HG03064 (cell line): ENCODE results near the gene TEC.
"Not testable (repeated sequence)": the region's sequence is repeated elsewhere in the genome, so short reads cannot be mapped to it uniquely, and the experiment has no call there.

Source experiments
- ATAC-seq: cut with Tn5 transposase; IDR thresholded peaks from one replicate; pipeline ENCODE4 v1.9.1; 2021; ENCODE audit warnings: low read depth; ENCODE audit not compliant: unreplicated experiment

Gene TEC

GRCh38 chr4:48268956-48269860 lies at the start of gene TEC:
TSS of gene TEC (minus strand) at chr4:48269838. CDS start at chr4:48228614, 41,224 bp downstream.
- peak; percentile 11 for ATAC-seq

GRCh38 chr4:48315728-48316630 lies 46.3 kb upstream of the TEC start:
- ATAC-seq, result no peak

GRCh38 chr4:48314746-48315145 lies 45.1 kb upstream of the TEC start:
- not testable (repeated sequence) for ATAC-seq

- no peak for ATAC-seq
Observed at GRCh38 chr4:48311896-48312295, 42.3 kb upstream of the TEC start.

- no peak for ATAC-seq
Observed at GRCh38 chr4:48308901-48309300, 39.3 kb upstream of the TEC start.

- no peak for ATAC-seq
Observed at GRCh38 chr4:48307528-48307927, 37.9 kb upstream of the TEC start.

- no peak for ATAC-seq
Observed at GRCh38 chr4:48305508-48305907, 35.9 kb upstream of the TEC start.

GRCh38 chr4:48300004-48300403 lies 30.4 kb upstream of the TEC start:
- no peak for ATAC-seq

- ATAC-seq, result no peak
Observed at GRCh38 chr4:48299560-48299959, 29.9 kb upstream of the TEC start.

- no peak for ATAC-seq
Observed at GRCh38 chr4:48297256-48297846, 27.7 kb upstream of the TEC start.

GRCh38 chr4:48296365-48296764 lies 26.7 kb upstream of the TEC start:
- peak; percentile 95 for ATAC-seq

- ATAC-seq, result no peak
Observed at GRCh38 chr4:48295116-48295515, 25.5 kb upstream of the TEC start.

- not testable (repeated sequence) for ATAC-seq
Observed at GRCh38 chr4:48292218-48292790, 22.7 kb upstream of the TEC start.

GRCh38 chr4:48290146-48290772 lies 20.6 kb upstream of the TEC start:
- no peak for ATAC-seq

- not testable (repeated sequence) for ATAC-seq
Observed at GRCh38 chr4:48286060-48286459, 16.4 kb upstream of the TEC start.

- not testable (repeated sequence) for ATAC-seq
Observed at GRCh38 chr4:48285640-48286039, 16.0 kb upstream of the TEC start.

GRCh38 chr4:48275686-48276085 lies 6.0 kb upstream of the TEC start:
- no peak for ATAC-seq

- peak; percentile 43 for ATAC-seq
Observed at GRCh38 chr4:48275247-48275646, 5.6 kb upstream of the TEC start.

GRCh38 chr4:48271626-48272025 lies 2.0 kb upstream of the TEC start:
- no peak for ATAC-seq

- ATAC-seq, result peak; percentile 25
Observed at GRCh38 chr4:48270951-48271473, 1.4 kb upstream of the TEC start.
